Measurements from ENCODE around the gene OPA3.
"Not testable (repeated sequence)": the region's sequence is repeated elsewhere in the genome, so short reads cannot be mapped to it uniquely, and the experiment has no call there.

The OPA3 gene

GRCh38 chr19:45584332-45585157, at the start of gene OPA3:
Gene OPA3, minus strand, starts transcription at chr19:45584802. Its CDS starts 38 bp downstream, at chr19:45584764.
- peak; percentile 100 for DNase-seq

- peak; percentile 17 for DNase-seq
Measured at GRCh38 chr19:45632468-45633196, 48.0 kb upstream of the OPA3 start.

- no peak for DNase-seq
Measured at GRCh38 chr19:45630463-45630862, 45.9 kb upstream of the OPA3 start.

- no peak for DNase-seq
Measured at GRCh38 chr19:45629704-45630103, 45.1 kb upstream of the OPA3 start.

GRCh38 chr19:45628219-45628618, 43.6 kb upstream of the OPA3 start:
- not testable (repeated sequence) for DNase-seq

GRCh38 chr19:45623984-45624383, 39.4 kb upstream of the OPA3 start:
- no peak for DNase-seq

GRCh38 chr19:45621976-45622503, 37.4 kb upstream of the OPA3 start:
- no peak for DNase-seq

GRCh38 chr19:45621389-45621788, 36.8 kb upstream of the OPA3 start:
- no peak for DNase-seq

GRCh38 chr19:45616704-45617017, 32.1 kb upstream of the OPA3 start:
- DNase-seq, result no peak

- DNase-seq, result peak; percentile 77
Measured at GRCh38 chr19:45615795-45616703, 31.4 kb upstream of the OPA3 start.

- not testable (repeated sequence) for DNase-seq
Measured at GRCh38 chr19:45615056-45615455, 30.5 kb upstream of the OPA3 start.

- DNase-seq, result peak; percentile 41
Measured at GRCh38 chr19:45613926-45614725, 29.5 kb upstream of the OPA3 start.

- DNase-seq, result no peak
Measured at GRCh38 chr19:45608948-45609347, 24.3 kb upstream of the OPA3 start.

- peak; percentile 31 for DNase-seq
Measured at GRCh38 chr19:45607071-45608029, 22.7 kb upstream of the OPA3 start.

- DNase-seq, result no peak
Measured at GRCh38 chr19:45601524-45602374, 17.1 kb upstream of the OPA3 start, which contains the start of gene GPR4. Gene GPR4, minus strand, starts transcription at chr19:45602212. Its CDS starts 10,346 bp downstream, at chr19:45591866.

- no peak for DNase-seq
Measured at GRCh38 chr19:45601115-45601514, 16.5 kb upstream of the OPA3 start.

- DNase-seq, result no peak
Measured at GRCh38 chr19:45600340-45600885, 15.8 kb upstream of the OPA3 start.

GRCh38 chr19:45599286-45599685, 14.7 kb upstream of the OPA3 start:
- no peak for DNase-seq

- DNase-seq, result no peak
Measured at GRCh38 chr19:45598267-45599001, 13.8 kb upstream of the OPA3 start.

Measured in CD4-positive, alpha-beta T cell treated with Interferon gamma for 1 hour (primary cell).